HEK293 (cell line): Measurements from ENCODE around the gene KDF1.

Experiments used
- CTCF ChIA-PET: fragments of 350-600 bp; formaldehyde crosslinking; extraction: SDS; loops from one replicate; lab custom pipeline; 2021; ENCODE audit warnings: antibody characterized with exemption; lab: Yijun Ruan, JAX
- POLR2A ChIA-PET: fragments of 300-600 bp; formaldehyde crosslinking; extraction: SDS; loops from one replicate; lab custom pipeline; 2020; ENCODE audit warnings: antibody characterized with exemption, inconsistent platforms; lab: Yijun Ruan, JAX
- H3K27ac ChIP-seq: fragments of 200-500 bp; sonication (Bioruptor generic); 2 replicates; pipeline ENCODE4 v1.5.1; 2014; ENCODE audit warnings: low read depth, low read length, control low read depth, inconsistent platforms; ENCODE audit errors: extremely low read depth
- H3K36me3 ChIP-seq, 2 experiments: fragments of 200-500 bp in 1 of 2; sonication (Bioruptor generic) in 1 of 2; 1 replicate in 1 of 2; 2 replicates in 1 of 2; pipeline ENCODE4 v1.5.1; 2014 to 2017; ENCODE audit warnings: inconsistent platforms in 2 of 2, low read length in 2 of 2; ENCODE audit not compliant: control insufficient read depth in 2 of 2, insufficient read depth in 1 of 2
- H3K4me1 ChIP-seq: fragments of 200-500 bp; sonication (Bioruptor generic); 2 replicates; pipeline ENCODE4 v1.5.1; 2014; ENCODE audit warnings: mild to moderate bottlenecking, low read length, inconsistent platforms; ENCODE audit not compliant: control insufficient read depth, insufficient read depth
- H3K4me3 ChIP-seq: 2 replicates; pipeline ENCODE4 v1.5.1; 2011; ENCODE audit warnings: low read depth, mild to moderate bottlenecking, control low read depth, low read length, moderate library complexity
- H3K9me3 ChIP-seq: fragments of 200-500 bp; sonication (Bioruptor generic); 2 replicates; pipeline ENCODE4 v1.5.1; 2014; ENCODE audit warnings: low read depth, low read length, inconsistent platforms; ENCODE audit not compliant: control insufficient read depth, insufficient read depth
- SCRT1 ChIP-seq: fragments of 450-650 bp; formaldehyde crosslinking; IDR thresholded peaks from 2 replicates; pipeline ENCODE4 v1.5.1; 2016; ENCODE audit warnings: missing biosample characterization, missing genetic modification characterization, borderline replicate concordance
- SCRT2 ChIP-seq: fragments of 450-650 bp; formaldehyde crosslinking; IDR thresholded peaks from 2 replicates; pipeline ENCODE4 v1.5.1; 2016; ENCODE audit warnings: missing biosample characterization, missing genetic modification characterization
- TRIM28 ChIP-seq: IDR thresholded peaks from 2 replicates; pipeline ENCODE4 v1.6.1; 2011; ENCODE audit warnings: low read length, control low read depth, borderline replicate concordance
- YY1 ChIP-seq: fragments of 450-650 bp; formaldehyde crosslinking; IDR thresholded peaks from 2 replicates; pipeline ENCODE4 v1.5.1; 2018; ENCODE audit warnings: missing biosample characterization, missing genetic modification characterization
- YY2 ChIP-seq: fragments of 450-650 bp; formaldehyde crosslinking; IDR thresholded peaks from 2 replicates; pipeline ENCODE4 v1.5.1; 2016; ENCODE audit warnings: missing biosample characterization, missing genetic modification characterization
- ZFP37 ChIP-seq: fragments of 450-650 bp; formaldehyde crosslinking; IDR thresholded peaks from 2 replicates; pipeline ENCODE4 v1.5.1; 2016; ENCODE audit warnings: missing biosample characterization, missing genetic modification characterization
- ZNF155 ChIP-seq: fragments of 450-650 bp; formaldehyde crosslinking; IDR thresholded peaks from 2 replicates; pipeline ENCODE4 v1.5.1; 2016; ENCODE audit warnings: missing biosample characterization, missing genetic modification characterization
- ZNF223 ChIP-seq: fragments of 450-650 bp; formaldehyde crosslinking; IDR thresholded peaks from 2 replicates; pipeline ENCODE4 v1.5.1; 2016; ENCODE audit warnings: missing biosample characterization, missing genetic modification characterization
- ZNF311 ChIP-seq: fragments of 450-650 bp; formaldehyde crosslinking; IDR thresholded peaks from 2 replicates; pipeline ENCODE4 v1.5.1; 2017; ENCODE audit warnings: missing biosample characterization, missing genetic modification characterization, borderline replicate concordance
- ZNF571 ChIP-seq: fragments of 450-650 bp; formaldehyde crosslinking; IDR thresholded peaks from 2 replicates; pipeline ENCODE4 v1.5.0; 2017; ENCODE audit warnings: missing biosample characterization, missing genetic modification characterization
- ZNF600 ChIP-seq: fragments of 450-650 bp; formaldehyde crosslinking; IDR thresholded peaks from 2 replicates; pipeline ENCODE4 v1.5.1; 2016; ENCODE audit warnings: missing biosample characterization, missing genetic modification characterization
- ZNF837 ChIP-seq: fragments of 450-650 bp; formaldehyde crosslinking; IDR thresholded peaks from 2 replicates; pipeline ENCODE4 v1.5.1; 2016; ENCODE audit warnings: missing biosample characterization, missing genetic modification characterization
- TF ChIP-seq, protein P1 (sequence below): fragments of 450-650 bp; formaldehyde crosslinking; IDR thresholded peaks from 2 replicates; pipeline ENCODE4 v1.5.1; 2016; ENCODE audit warnings: missing biosample characterization, missing genetic modification characterization, low read depth
- TF ChIP-seq, protein P2 (sequence below): fragments of 450-650 bp; formaldehyde crosslinking; IDR thresholded peaks from 2 replicates; pipeline ENCODE4 v1.5.1; 2017; ENCODE audit warnings: missing biosample characterization, missing genetic modification characterization
- TF ChIP-seq, protein P3 (sequence below): fragments of 450-650 bp; formaldehyde crosslinking; IDR thresholded peaks from 2 replicates; pipeline ENCODE4 v1.5.1; 2017; ENCODE audit warnings: missing biosample characterization, mild to moderate bottlenecking, missing genetic modification characterization, moderate library complexity

The KDF1 gene

GRCh38 chr1:26923711-26924110 is 36.6 kb downstream of the KDF1 start:
- Histone ChIP-seq H3K4me3 (no peak overlapping the region), H3K27ac (no peak overlapping the region), H3K4me1 (peaks cover 7% of the 10 kb centered on the region), H3K36me3 (peaks cover 45 to 60% of the 10 kb centered on the region in 2 experiments), H3K9me3 (no peaks in the 10 kb centered on the region)
- TF ChIP-seq TRIM28: no peak
- no peak for TF ChIP-seq ZNF155
- POLR2A ChIA-PET: interaction anchor here (0.6 to 1.5 kb wide), 2 partner anchors 23 to 226 kb away, joined by 5 read pairs; partner anchors contain the start of gene GPATCH3
- CTCF ChIA-PET: interaction anchor here (0.5 to 0.7 kb wide), 2 partner anchors 49 to 660 kb away, joined by 3 read pairs; no protein-coding TSS in a partner anchor

- Histone ChIP-seq H3K27ac (no peak overlapping the region; the same call in 1 of the 2 replicates), H3K9me3 (no peaks in the 10 kb centered on the region), H3K4me1 (peaks cover 7% of the 10 kb centered on the region), H3K4me3 (peak overlapping the region; percentile 10; the same call in 1 of the 2 replicates), H3K36me3 (peaks cover 44 to 52% of the 10 kb centered on the region in 2 experiments)
- POLR2A ChIA-PET: no interaction called here
- TF ChIP-seq YY2 (tag by site-specific recombination) (no peak), YY1 (tag by site-specific recombination) (no peak), ZFP37 (no peak), ZNF571 (tag by site-specific recombination) (no peak), ZNF837 (no peak), ZNF311 (no peak), ZNF600 (tag by site-specific recombination) (no peak)
- TF ChIP-seq, protein P1, sequence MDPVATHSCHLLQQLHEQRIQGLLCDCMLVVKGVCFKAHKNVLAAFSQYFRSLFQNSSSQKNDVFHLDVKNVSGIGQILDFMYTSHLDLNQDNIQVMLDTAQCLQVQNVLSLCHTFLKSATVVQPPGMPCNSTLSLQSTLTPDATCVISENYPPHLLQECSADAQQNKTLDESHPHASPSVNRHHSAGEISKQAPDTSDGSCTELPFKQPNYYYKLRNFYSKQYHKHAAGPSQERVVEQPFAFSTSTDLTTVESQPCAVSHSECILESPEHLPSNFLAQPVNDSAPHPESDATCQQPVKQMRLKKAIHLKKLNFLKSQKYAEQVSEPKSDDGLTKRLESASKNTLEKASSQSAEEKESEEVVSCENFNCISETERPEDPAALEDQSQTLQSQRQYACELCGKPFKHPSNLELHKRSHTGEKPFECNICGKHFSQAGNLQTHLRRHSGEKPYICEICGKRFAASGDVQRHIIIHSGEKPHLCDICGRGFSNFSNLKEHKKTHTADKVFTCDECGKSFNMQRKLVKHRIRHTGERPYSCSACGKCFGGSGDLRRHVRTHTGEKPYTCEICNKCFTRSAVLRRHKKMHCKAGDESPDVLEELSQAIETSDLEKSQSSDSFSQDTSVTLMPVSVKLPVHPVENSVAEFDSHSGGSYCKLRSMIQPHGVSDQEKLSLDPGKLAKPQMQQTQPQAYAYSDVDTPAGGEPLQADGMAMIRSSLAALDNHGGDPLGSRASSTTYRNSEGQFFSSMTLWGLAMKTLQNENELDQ (tag by site-specific recombination): no peak
- TF ChIP-seq, protein P2, sequence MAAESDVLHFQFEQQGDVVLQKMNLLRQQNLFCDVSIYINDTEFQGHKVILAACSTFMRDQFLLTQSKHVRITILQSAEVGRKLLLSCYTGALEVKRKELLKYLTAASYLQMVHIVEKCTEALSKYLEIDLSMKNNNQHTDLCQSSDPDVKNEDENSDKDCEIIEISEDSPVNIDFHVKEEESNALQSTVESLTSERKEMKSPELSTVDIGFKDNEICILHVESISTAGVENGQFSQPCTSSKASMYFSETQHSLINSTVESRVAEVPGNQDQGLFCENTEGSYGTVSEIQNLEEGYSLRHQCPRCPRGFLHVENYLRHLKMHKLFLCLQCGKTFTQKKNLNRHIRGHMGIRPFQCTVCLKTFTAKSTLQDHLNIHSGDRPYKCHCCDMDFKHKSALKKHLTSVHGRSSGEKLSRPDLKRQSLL (tag by site-specific recombination): no peak
- TF ChIP-seq, protein P3, sequence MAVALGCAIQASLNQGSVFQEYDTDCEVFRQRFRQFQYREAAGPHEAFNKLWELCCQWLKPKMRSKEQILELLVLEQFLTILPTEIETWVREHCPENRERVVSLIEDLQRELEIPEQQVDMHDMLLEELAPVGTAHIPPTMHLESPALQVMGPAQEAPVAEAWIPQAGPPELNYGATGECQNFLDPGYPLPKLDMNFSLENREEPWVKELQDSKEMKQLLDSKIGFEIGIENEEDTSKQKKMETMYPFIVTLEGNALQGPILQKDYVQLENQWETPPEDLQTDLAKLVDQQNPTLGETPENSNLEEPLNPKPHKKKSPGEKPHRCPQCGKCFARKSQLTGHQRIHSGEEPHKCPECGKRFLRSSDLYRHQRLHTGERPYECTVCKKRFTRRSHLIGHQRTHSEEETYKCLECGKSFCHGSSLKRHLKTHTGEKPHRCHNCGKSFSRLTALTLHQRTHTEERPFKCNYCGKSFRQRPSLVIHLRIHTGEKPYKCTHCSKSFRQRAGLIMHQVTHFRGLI (tag by site-specific recombination): no peak
- CTCF ChIA-PET: no interaction called here
Observed at GRCh38 chr1:26922901-26923300, 37.4 kb downstream of the KDF1 start.

DNA sequence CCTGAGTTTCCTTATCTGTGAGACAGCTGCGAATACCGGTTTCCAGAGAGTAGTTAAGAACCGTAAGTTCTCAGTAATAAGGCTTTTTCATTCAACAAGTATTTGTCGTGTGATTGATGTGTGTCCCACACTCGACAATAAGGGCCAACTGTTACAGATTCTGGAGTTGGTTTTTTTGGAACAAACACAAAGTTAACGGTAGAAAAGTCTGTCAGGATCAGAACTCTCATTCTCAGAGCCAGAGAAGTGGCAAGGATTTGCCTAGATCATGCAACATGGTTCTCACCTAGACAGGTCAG is 37.9 kb downstream of the KDF1 start:
- TF ChIP-seq SCRT1: 0 out of 2 replicates have a peak, but pooled peaks have one; percentile 16
- TF ChIP-seq ZNF223 (tag by site-specific recombination): no peak
- TF ChIP-seq SCRT2 (tag by site-specific recombination): peak; percentile 93
- Histone ChIP-seq H3K27ac (peak overlapping the region; percentile 67; the same call in 1 of the 2 replicates), H3K36me3 (peaks cover 38 to 46% of the 10 kb centered on the region in 2 experiments; a peak in 2 of 3 replicates), H3K9me3 (no peaks in the 10 kb centered on the region), H3K4me1 (peaks cover 7% of the 10 kb centered on the region), H3K4me3 (peak overlapping the region; percentile 97)
- ChIA-PET POLR2A (interaction anchor here (1.3 to 1.4 kb wide), 2 partner anchors 9 to 22 kb away, joined by 3 to 8 read pairs; partner anchors contain the start of gene GPATCH3), CTCF (no interaction called here)
